KMS-11 (cell line): ENCODE data around the gene SCARB1.
"Not testable (repeated sequence)": the region's sequence is repeated elsewhere in the genome, so short reads cannot be mapped to it uniquely, and the experiment has no call there.

Source experiments
- H2AFZ ChIP-seq: fragments of 200-600 bp; sonication (generic); 2 replicates; pipeline ENCODE4 v1.6.1; 2016; ENCODE audit warnings: antibody characterized with exemption, mixed run types, low read depth
- H3K27ac ChIP-seq: fragments of 200-600 bp; sonication (generic); 2 replicates; pipeline ENCODE4 v1.6.1; 2016; ENCODE audit warnings: mild to moderate bottlenecking, mixed run types
- H3K27me3 ChIP-seq: fragments of 200-600 bp; sonication (generic); 2 replicates; pipeline ENCODE4 v1.6.1; 2017; ENCODE audit warnings: mild to moderate bottlenecking, low read depth, mixed run types, moderate library complexity; ENCODE audit not compliant: insufficient read depth
- H3K36me3 ChIP-seq: fragments of 200-600 bp; sonication (generic); 2 replicates; pipeline ENCODE4 v1.6.1; 2017; ENCODE audit warnings: mild to moderate bottlenecking, mixed run types; ENCODE audit not compliant: insufficient read depth
- H3K4me1 ChIP-seq: fragments of 200-600 bp; sonication (generic); 2 replicates; pipeline ENCODE4 v1.6.1; 2016; ENCODE audit warnings: mild to moderate bottlenecking, low read depth, mixed run types; ENCODE audit not compliant: poor library complexity, severe bottlenecking
- H3K4me2 ChIP-seq: fragments of 200-600 bp; sonication (generic); 2 replicates; pipeline ENCODE4 v1.7.0; 2016; ENCODE audit warnings: mild to moderate bottlenecking, mixed run types
- H3K4me3 ChIP-seq: fragments of 200-600 bp; sonication (generic); IDR thresholded peaks from 2 replicates; pipeline ENCODE4 v1.6.1; 2017; ENCODE audit warnings: low read depth, low read length, mixed read lengths; ENCODE audit not compliant: insufficient read depth
- H3K79me2 ChIP-seq: fragments of 200-600 bp; sonication (generic); 2 replicates; pipeline ENCODE4 v1.6.1; 2016; ENCODE audit warnings: low read depth, mixed run types; ENCODE audit not compliant: insufficient read depth
- H3K9ac ChIP-seq: fragments of 200-600 bp; sonication (generic); 2 replicates; pipeline ENCODE4 v1.6.1; 2016; ENCODE audit warnings: mild to moderate bottlenecking, mixed run types
- H4K20me1 ChIP-seq: fragments of 200-600 bp; sonication (generic); 2 replicates; pipeline ENCODE4 v1.6.1; 2016; ENCODE audit warnings: mild to moderate bottlenecking, mixed run types; ENCODE audit not compliant: insufficient read depth
- CTCF ChIP-seq: fragments of 200-600 bp; sonication (generic); conservative IDR thresholded peaks from 2 replicates; pipeline ENCODE4 v1.6.1; 2017; ENCODE audit warnings: low read depth, mild to moderate bottlenecking, antibody characterized with exemption, low read length, moderate library complexity, mixed read lengths

SCARB1 gene

DNA sequence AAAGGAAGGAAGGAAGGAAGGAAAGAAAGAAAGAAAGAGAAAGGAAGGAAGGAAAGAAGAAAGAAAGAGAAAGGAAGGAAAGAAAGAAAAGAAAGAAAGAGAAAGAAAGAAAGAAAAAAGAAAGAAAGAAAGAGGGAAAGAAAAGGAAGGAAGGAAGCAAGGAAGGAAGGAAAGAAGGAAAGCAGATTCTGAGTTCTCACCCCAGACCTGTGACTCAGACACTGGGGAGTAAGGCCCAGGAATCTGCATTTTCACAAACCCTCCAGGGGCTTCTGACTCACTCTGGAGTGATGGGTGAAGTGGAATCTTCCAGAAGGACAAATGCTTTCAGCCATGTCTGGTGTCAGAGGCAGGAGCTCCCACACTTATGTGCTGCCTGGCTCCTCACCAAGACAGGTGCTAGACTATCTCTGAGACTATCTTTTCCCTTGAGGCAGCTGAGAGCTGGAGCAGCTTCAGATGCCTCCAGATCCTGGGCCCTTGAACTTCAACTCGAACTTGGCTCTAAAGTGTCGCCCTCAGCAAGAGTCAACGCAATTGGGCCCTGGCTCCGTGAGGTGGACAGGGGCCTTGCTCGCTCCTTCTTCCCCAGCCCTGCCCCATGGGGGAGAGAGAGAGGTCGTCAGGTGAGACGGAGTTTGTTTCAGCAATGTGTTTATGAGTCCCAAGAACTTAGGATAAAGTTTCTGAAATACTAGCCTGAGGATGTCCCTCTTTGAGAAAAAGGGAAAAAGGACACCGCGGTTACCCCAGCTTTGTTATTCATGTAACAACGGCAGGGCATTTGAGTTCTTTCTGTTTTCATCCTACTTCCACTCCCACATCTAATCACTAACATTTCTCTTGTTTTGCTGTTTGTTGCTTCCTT, 19.8 kb upstream of the SCARB1 start:
- no peak overlapping the region for H3K4me3 ChIP-seq

DNA sequence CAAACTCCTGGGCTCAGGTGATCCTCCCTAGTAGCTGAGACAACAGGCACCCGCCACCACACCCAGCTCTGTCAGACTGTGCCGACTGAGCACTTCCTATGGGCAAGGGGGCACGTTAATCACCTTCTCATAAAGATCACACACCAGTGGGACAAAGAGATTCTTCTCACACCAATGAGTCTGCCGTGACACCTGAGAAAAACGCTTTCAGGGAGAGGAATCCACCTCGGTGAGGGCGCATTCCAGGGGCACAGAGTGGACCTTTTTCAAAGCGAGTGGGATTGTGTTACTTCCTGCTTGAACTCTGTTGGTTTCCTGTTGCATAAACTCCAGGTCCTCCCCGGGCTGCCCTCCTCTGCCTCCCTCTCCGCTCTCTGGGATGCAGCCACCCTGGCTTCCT, 17.5 kb upstream of the SCARB1 start:
- Histone ChIP-seq H3K79me2 (no peaks in the 10 kb centered on the region), H4K20me1 (no peaks in the 10 kb centered on the region), H2AFZ (no peak overlapping the region), H3K4me1 (peaks cover 32% of the 10 kb centered on the region), H3K4me3 (no peak overlapping the region), H3K9ac (no peak overlapping the region), H3K27ac (no peak overlapping the region), H3K36me3 (no peaks in the 10 kb centered on the region), H3K27me3 (no peaks in the 10 kb centered on the region), H3K4me2 (no peak overlapping the region)
- no peak for TF ChIP-seq CTCF

More for the DNA sequence above, 19.8 kb upstream of the SCARB1 start:
- H3K4me2 ChIP-seq = no peak overlapping the region; the same call in 1 of the 2 replicates
- H3K27me3 ChIP-seq = no peaks in the 10 kb centered on the region
- no peak overlapping the region for H2AFZ ChIP-seq
- no peaks in the 10 kb centered on the region for H3K79me2 ChIP-seq
- H4K20me1 ChIP-seq = no peaks in the 10 kb centered on the region
- H3K27ac ChIP-seq = peak overlapping the region; percentile 92
- H3K36me3 ChIP-seq = no peaks in the 10 kb centered on the region
- peaks cover 41% of the 10 kb centered on the region for H3K4me1 ChIP-seq
- H3K9ac ChIP-seq = no peak overlapping the region
- TF ChIP-seq CTCF = no peak

DNA sequence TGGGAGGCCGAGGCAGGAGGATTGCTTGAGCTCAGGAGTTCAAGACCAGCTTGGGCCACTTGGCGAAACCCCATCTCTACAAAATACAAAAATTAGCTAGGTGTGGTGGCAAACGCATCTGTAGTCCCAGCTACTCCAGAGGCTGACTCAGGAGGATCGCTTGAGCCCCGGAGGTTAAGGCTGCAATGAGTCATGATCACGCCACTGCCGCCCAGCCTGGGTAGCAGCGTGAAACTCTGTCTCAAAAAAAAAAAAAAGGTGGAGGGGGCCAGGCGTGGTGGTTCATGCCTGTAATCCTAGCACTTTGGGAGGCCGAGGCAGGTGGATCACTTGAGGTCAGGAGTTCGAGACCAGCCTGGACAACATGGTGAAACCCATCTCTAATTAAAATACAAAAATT, 16.7 kb upstream of the SCARB1 start:
- not testable (repeated sequence) for H3K4me3 ChIP-seq, H3K9ac ChIP-seq, H3K79me2 ChIP-seq, H3K27ac ChIP-seq, H2AFZ ChIP-seq, H3K27me3 ChIP-seq, H3K36me3 ChIP-seq, H3K4me2 ChIP-seq, H4K20me1 ChIP-seq
- peaks cover 24% of the 10 kb centered on the region for H3K4me1 ChIP-seq

- Histone ChIP-seq H3K4me2 (no peak overlapping the region), H3K36me3 (no peaks in the 10 kb centered on the region), H2AFZ (no peak overlapping the region), H3K27ac (no peak overlapping the region), H4K20me1 (no peaks in the 10 kb centered on the region), H3K9ac (no peak overlapping the region), H3K4me3 (no peak overlapping the region), H3K27me3 (no peaks in the 10 kb centered on the region), H3K4me1 (peaks cover 12% of the 10 kb centered on the region), H3K79me2 (no peaks in the 10 kb centered on the region)
- no peak for TF ChIP-seq CTCF
These were observed 15.3 kb upstream of the SCARB1 start for GRCh38 chr12:124878795-124879516.

- Histone ChIP-seq H2AFZ (no peak overlapping the region), H3K4me3 (no peak overlapping the region), H3K36me3 (no peaks in the 10 kb centered on the region), H4K20me1 (no peaks in the 10 kb centered on the region), H3K27me3 (no peaks in the 10 kb centered on the region), H3K4me1 (no peaks in the 10 kb centered on the region), H3K9ac (no peak overlapping the region), H3K27ac (no peak overlapping the region), H3K4me2 (no peak overlapping the region), H3K79me2 (no peaks in the 10 kb centered on the region)
- TF ChIP-seq CTCF = no peak
These were observed 13.8 kb upstream of the SCARB1 start for GRCh38 chr12:124877423-124877822.
